T-helper 9 cell (primary cell): ENCODE results near the gene IGSF10.

Source experiments
- DNase-seq: peaks from one replicate; pipeline ENCODE4 v3.0.0-alpha.2; 2020

The IGSF10 gene

GRCh38 chr3:151421938-151422337, 38.9 kb downstream of the IGSF10 start:
- no peak for DNase-seq

- no peak for DNase-seq
Observed at GRCh38 chr3:151419806-151420205, 41.1 kb downstream of the IGSF10 start.

GRCh38 chr3:151415289-151415688, 45.6 kb downstream of the IGSF10 start:
- no peak for DNase-seq

GRCh38 chr3:151412989-151413388, 47.9 kb downstream of the IGSF10 start:
- DNase-seq: no peak
